Measurements from ENCODE around the gene ERICH6B.

ERICH6B gene

GRCh38 chr13:45500492-45501174 lies 114.9 kb downstream of the ERICH6B start:
- no peak overlapping the region for H2AFZ ChIP-seq (ENCODE audit: low read depth, low read length, severe bottlenecking)
- no peaks in the 10 kb centered on the region for H3K27me3 ChIP-seq (ENCODE audit: low read length)
- no peaks in the 10 kb centered on the region for H3K79me2 ChIP-seq (ENCODE audit: insufficient read depth, low read length)
- H3K36me3 ChIP-seq (ENCODE audit: low read length), result peaks cover 24% of the 10 kb centered on the region
- no peak overlapping the region for H3K9ac ChIP-seq (ENCODE audit: low read length)
- H3K4me2 ChIP-seq (ENCODE audit: low read depth, low read length, poor library complexity, severe bottlenecking), result no peak overlapping the region
- H3K27ac ChIP-seq (ENCODE audit: low read depth, low read length), result no peak overlapping the region
- no peaks in the 10 kb centered on the region for H3K9me2 ChIP-seq (replicated peaks; ENCODE audit: insufficient read depth, low read length)
- no peak for TF ChIP-seq CTCF (IDR thresholded peaks at IDR 0.05; ENCODE audit: insufficient read depth, low read length, poor library complexity, severe bottlenecking)
- TF ChIP-seq EZH2phosphoT487 (conservative IDR thresholded peaks at IDR 0.05; ENCODE audit: low read length), result no peak
- H3K4me3 ChIP-seq (ENCODE audit: insufficient read depth, low read length, poor library complexity, severe bottlenecking), result no peak overlapping the region
- H3K9me3 ChIP-seq (ENCODE audit: insufficient read depth, low read length), result no peaks in the 10 kb centered on the region
- no peaks in the 10 kb centered on the region for H4K20me1 ChIP-seq (ENCODE audit: low read depth, low read length)
- no peaks in the 10 kb centered on the region for H3F3A ChIP-seq (ENCODE audit: insufficient read depth)

GRCh38 chr13:45496942-45497341 lies 118.6 kb downstream of the ERICH6B start:
- H2AFZ ChIP-seq (ENCODE audit: low read depth, low read length, severe bottlenecking), result no peak overlapping the region
- H3K79me2 ChIP-seq (ENCODE audit: insufficient read depth, low read length), result no peaks in the 10 kb centered on the region
- no peak overlapping the region for H3K9ac ChIP-seq (ENCODE audit: low read length)
- H3F3A ChIP-seq (ENCODE audit: insufficient read depth), result 0 out of 2 replicates have a peak, but pooled peaks cover 6% of the 10 kb centered on the region
- no peak overlapping the region for H3K27ac ChIP-seq (ENCODE audit: low read depth, low read length)
- no peak overlapping the region for H3K4me2 ChIP-seq (ENCODE audit: low read depth, low read length, poor library complexity, severe bottlenecking)
- no peaks in the 10 kb centered on the region for H3K9me3 ChIP-seq (ENCODE audit: insufficient read depth, low read length)
- no peaks in the 10 kb centered on the region for H3K9me2 ChIP-seq (replicated peaks; ENCODE audit: insufficient read depth, low read length)
- H3K27me3 ChIP-seq (ENCODE audit: low read length), result no peaks in the 10 kb centered on the region
- TF ChIP-seq CTCF (IDR thresholded peaks at IDR 0.05; ENCODE audit: insufficient read depth, low read length, poor library complexity, severe bottlenecking), result no peak
- no peak for TF ChIP-seq EZH2phosphoT487 (conservative IDR thresholded peaks at IDR 0.05; ENCODE audit: low read length)
- H3K4me3 ChIP-seq (ENCODE audit: insufficient read depth, low read length, poor library complexity, severe bottlenecking), result no peak overlapping the region
- peaks cover 4% of the 10 kb centered on the region; the same call in 1 of the 2 replicates for H4K20me1 ChIP-seq (ENCODE audit: low read depth, low read length)
- peaks cover 25% of the 10 kb centered on the region for H3K36me3 ChIP-seq (ENCODE audit: low read length)

GRCh38 chr13:45492538-45492937 lies 123.0 kb downstream of the ERICH6B start:
- no peak overlapping the region for H3K4me2 ChIP-seq (ENCODE audit: low read depth, low read length, poor library complexity, severe bottlenecking)
- no peak overlapping the region for H3K4me3 ChIP-seq (ENCODE audit: insufficient read depth, low read length, poor library complexity, severe bottlenecking)
- no peaks in the 10 kb centered on the region for H3K9me2 ChIP-seq (replicated peaks; ENCODE audit: insufficient read depth, low read length)
- peaks cover 4% of the 10 kb centered on the region; the same call in 1 of the 2 replicates for H4K20me1 ChIP-seq (ENCODE audit: low read depth, low read length)
- H3K36me3 ChIP-seq (ENCODE audit: low read length), result peaks cover 26% of the 10 kb centered on the region
- H3K79me2 ChIP-seq (ENCODE audit: insufficient read depth, low read length), result no peaks in the 10 kb centered on the region
- TF ChIP-seq EZH2phosphoT487 (conservative IDR thresholded peaks at IDR 0.05; ENCODE audit: low read length) (no peak), CTCF (IDR thresholded peaks at IDR 0.05; ENCODE audit: insufficient read depth, low read length, poor library complexity, severe bottlenecking) (no peak)
- H3K9ac ChIP-seq (ENCODE audit: low read length), result no peak overlapping the region
- H3K9me3 ChIP-seq (ENCODE audit: insufficient read depth, low read length), result no peaks in the 10 kb centered on the region
- no peak overlapping the region for H2AFZ ChIP-seq (ENCODE audit: low read depth, low read length, severe bottlenecking)
- H3F3A ChIP-seq (ENCODE audit: insufficient read depth), result 0 out of 2 replicates have a peak, but pooled peaks cover 6% of the 10 kb centered on the region
- H3K27ac ChIP-seq (ENCODE audit: low read depth, low read length), result no peak overlapping the region
- no peaks in the 10 kb centered on the region for H3K27me3 ChIP-seq (ENCODE audit: low read length)

Data from SU-DHL-6 (cell line).